ENCODE measurements around the gene PRR35. TPM values are rescaled to one million over a fixed set of nuclear protein-coding genes. Genes with fewer than 3 reads are reported as not detected.

PRR35 gene
- total RNA-seq, 1 donor from 2014 or later, result 0.25 TPM

GRCh38 chr16:561957-562938 is 2.1 kb downstream of the PRR35 start:
- Mint-ChIP-seq H3K27me3 (ENCODE audit: low read depth) (peaks cover 43% of the 10 kb centered on the region), H3K4me3 (no peak overlapping the region), H3K36me3 (no peaks in the 10 kb centered on the region), H3K4me1 (peaks cover 19% of the 10 kb centered on the region), H3K9me3 (no peaks in the 10 kb centered on the region), H3K27ac (no peak overlapping the region)
- no peak for TF ChIP-seq CTCF (IDR thresholded peaks at IDR 0.05; ENCODE audit: unreplicated experiment)
- DNase-seq (ENCODE audit: low spot score in 2 of 2, unreplicated experiment in 2 of 2), result no peak

DNA sequence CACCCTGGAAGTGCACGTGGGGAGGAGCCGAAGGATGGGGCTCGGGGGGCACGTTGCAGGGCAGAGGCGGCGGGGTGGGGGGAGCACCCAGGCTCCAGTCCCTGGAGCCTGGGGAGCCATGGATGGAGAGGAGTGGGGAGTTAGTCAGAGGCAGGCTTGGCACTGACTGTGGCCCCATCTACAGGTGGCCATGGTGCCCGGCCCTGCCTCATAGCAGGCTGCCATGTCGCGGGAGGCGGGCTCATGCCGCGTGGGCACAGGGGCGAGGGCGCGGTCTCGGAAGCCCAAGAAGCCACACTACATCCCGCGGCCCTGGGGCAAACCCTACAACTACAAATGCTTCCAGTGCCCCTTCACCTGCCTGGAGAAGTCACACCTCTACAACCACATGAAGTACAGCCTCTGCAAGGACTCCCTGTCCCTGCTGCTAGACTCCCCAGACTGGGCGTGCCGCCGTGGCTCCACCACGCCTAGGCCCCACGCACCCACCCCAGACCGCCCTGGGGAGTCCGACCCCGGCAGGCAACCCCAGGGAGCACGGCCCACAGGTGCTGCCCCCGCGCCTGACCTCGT is 3.0 kb downstream of the PRR35 start:
- no peaks in the 10 kb centered on the region for H3K9me3 Mint-ChIP-seq
- H3K36me3 Mint-ChIP-seq, result no peaks in the 10 kb centered on the region
- no peak for TF ChIP-seq CTCF (IDR thresholded peaks at IDR 0.05; ENCODE audit: unreplicated experiment)
- H3K27ac Mint-ChIP-seq, result no peak overlapping the region
- H3K27me3 Mint-ChIP-seq (ENCODE audit: low read depth), result peaks cover 34% of the 10 kb centered on the region
- H3K4me3 Mint-ChIP-seq, result no peak overlapping the region
- DNase-seq (ENCODE audit: low spot score in 2 of 2, unreplicated experiment in 2 of 2), result no peak
- H3K4me1 Mint-ChIP-seq, result peaks cover 19% of the 10 kb centered on the region

DNA sequence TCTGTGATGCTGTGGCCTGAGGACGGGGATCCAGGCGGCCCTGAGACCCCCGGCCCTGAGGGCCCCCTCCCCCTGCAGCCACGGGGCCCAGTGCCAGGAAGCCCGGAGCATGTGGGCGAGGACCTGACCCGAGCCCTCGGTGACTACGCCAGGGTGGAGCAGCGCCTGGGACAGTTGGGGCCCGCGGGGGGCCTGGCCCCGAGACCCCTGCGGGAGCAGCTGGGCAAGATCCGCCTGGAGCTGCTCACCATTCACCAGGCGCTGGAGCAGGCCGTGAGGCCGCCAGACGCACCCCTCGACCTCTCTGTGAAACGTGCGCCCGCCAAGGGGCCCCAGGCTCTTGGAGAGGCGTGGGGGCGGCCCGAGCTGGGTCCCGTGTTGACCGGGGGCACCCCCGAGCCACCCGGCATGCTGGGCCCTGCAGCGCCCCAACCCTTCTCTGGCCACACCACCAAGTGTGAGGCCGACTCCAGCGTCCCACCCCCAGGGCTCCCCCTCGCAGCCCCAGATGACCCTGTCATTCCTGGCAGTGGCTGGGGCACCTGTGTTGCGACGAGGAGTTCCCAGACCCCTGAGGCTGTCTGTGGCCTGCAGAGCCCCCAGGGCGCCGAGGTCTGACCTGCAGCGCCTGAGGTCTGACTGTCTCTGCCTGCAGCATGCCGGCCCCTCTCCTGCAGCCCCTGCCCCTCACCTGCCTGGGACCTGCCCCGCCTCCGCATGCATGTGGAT is 4.7 kb downstream of the PRR35 start:
- peaks cover 24% of the 10 kb centered on the region for H3K4me1 Mint-ChIP-seq
- H3K27ac Mint-ChIP-seq, result no peak overlapping the region
- TF ChIP-seq CTCF (IDR thresholded peaks at IDR 0.05; ENCODE audit: unreplicated experiment), result no peak

GRCh38 chr16:565419-566330 is 5.5 kb downstream of the PRR35 start:
- Mint-ChIP-seq H3K36me3 (no peaks in the 10 kb centered on the region), H3K9me3 (no peaks in the 10 kb centered on the region), H3K4me1 (peaks cover 25% of the 10 kb centered on the region), H3K27ac (no peak overlapping the region), H3K4me3 (no peak overlapping the region), H3K27me3 (ENCODE audit: low read depth) (peaks cover 20% of the 10 kb centered on the region)
- no peak for TF ChIP-seq CTCF (IDR thresholded peaks at IDR 0.05; ENCODE audit: unreplicated experiment)
- DNase-seq (ENCODE audit: low spot score in 2 of 2, unreplicated experiment in 2 of 2), result no peak

More for the DNA sequence above, 4.7 kb downstream of the PRR35 start:
- Mint-ChIP-seq H3K27me3 (ENCODE audit: low read depth) (peaks cover 20% of the 10 kb centered on the region), H3K36me3 (no peaks in the 10 kb centered on the region), H3K9me3 (no peaks in the 10 kb centered on the region), H3K4me3 (no peak overlapping the region)
- DNase-seq (ENCODE audit: low spot score in 2 of 2, unreplicated experiment in 2 of 2), result no peak
